HG03521 (cell line): ENCODE results near the gene COPZ2.
"Not testable (repeated sequence)": the region's sequence is repeated elsewhere in the genome, so short reads cannot be mapped to it uniquely, and the experiment has no call there.

Experiments
- ATAC-seq: cut with Tn5 transposase; IDR thresholded peaks from one replicate; pipeline ENCODE4 v1.9.1; 2021; ENCODE audit warnings: mild to moderate bottlenecking, moderate library complexity; ENCODE audit not compliant: unreplicated experiment

COPZ2 gene

GRCh38 chr17:48031966-48032365, 5.6 kb downstream of the COPZ2 start:
- no peak for ATAC-seq

- ATAC-seq, result no peak
Observed at GRCh38 chr17:48030531-48030930, 7.1 kb downstream of the COPZ2 start.

- no peak for ATAC-seq
Observed at GRCh38 chr17:48028736-48029135, 8.9 kb downstream of the COPZ2 start.

GRCh38 chr17:48027322-48027981, 10.1 kb downstream of the COPZ2 start:
- no peak for ATAC-seq

GRCh38 chr17:48026502-48027321, 10.9 kb downstream of the COPZ2 start:
- ATAC-seq, result no peak

- ATAC-seq, result no peak
Observed at GRCh38 chr17:48025904-48026501, 11.6 kb downstream of the COPZ2 start.

- ATAC-seq, result peak; percentile 87
Observed at GRCh38 chr17:48025040-48025903, 12.3 kb downstream of the COPZ2 start.

GRCh38 chr17:48024149-48025039, 13.2 kb downstream of the COPZ2 start:
- no peak for ATAC-seq

- no peak for ATAC-seq
Observed at GRCh38 chr17:48023400-48024148, 14.0 kb downstream of the COPZ2 start.

- no peak for ATAC-seq
Observed at GRCh38 chr17:48022901-48023300, 14.7 kb downstream of the COPZ2 start.

- no peak for ATAC-seq
Observed at GRCh38 chr17:48021934-48022333, 15.7 kb downstream of the COPZ2 start.

GRCh38 chr17:48017817-48018158, 19.8 kb downstream of the COPZ2 start:
- ATAC-seq, result not testable (repeated sequence)

- no peak for ATAC-seq
Observed at GRCh38 chr17:48016112-48016511, 21.5 kb downstream of the COPZ2 start.

- ATAC-seq, result no peak
Observed at GRCh38 chr17:48014595-48015111, 22.9 kb downstream of the COPZ2 start.

GRCh38 chr17:48013876-48014594, 23.6 kb downstream of the COPZ2 start:
- no peak for ATAC-seq

- ATAC-seq, result no peak
Observed at GRCh38 chr17:48012654-48013053, 24.9 kb downstream of the COPZ2 start.

- no peak for ATAC-seq
Observed at GRCh38 chr17:48012151-48012520, 25.5 kb downstream of the COPZ2 start.

- ATAC-seq, result no peak
Observed at GRCh38 chr17:48011405-48012150, 26.0 kb downstream of the COPZ2 start.
